Gastroesophageal sphincter (tissue), 3 donors: ENCODE data around the gene NFATC3.

ENCODE experiments used
- POLR2AphosphoS5 ChIP-seq: sonication (generic); formaldehyde crosslinking; IDR thresholded peaks from one replicate; pipeline ENCODE4 v1.6.1; 2017; ENCODE audit warnings: antibody characterized with exemption
- TF ChIP-seq, protein P1 (sequence below), 4 experiments: fragments of 200-600 bp in 2 of 4; fragments of 450-650 bp in 2 of 4; sonication (generic) in 1 of 4; IDR thresholded peaks; one replicate each; pipeline ENCODE4 v1.5.1; 2017 to 2019; ENCODE audit warnings: antibody characterized with exemption in 4 of 4, mild to moderate bottlenecking in 2 of 4, moderate library complexity in 2 of 4

- TF ChIP-seq, protein P1, sequence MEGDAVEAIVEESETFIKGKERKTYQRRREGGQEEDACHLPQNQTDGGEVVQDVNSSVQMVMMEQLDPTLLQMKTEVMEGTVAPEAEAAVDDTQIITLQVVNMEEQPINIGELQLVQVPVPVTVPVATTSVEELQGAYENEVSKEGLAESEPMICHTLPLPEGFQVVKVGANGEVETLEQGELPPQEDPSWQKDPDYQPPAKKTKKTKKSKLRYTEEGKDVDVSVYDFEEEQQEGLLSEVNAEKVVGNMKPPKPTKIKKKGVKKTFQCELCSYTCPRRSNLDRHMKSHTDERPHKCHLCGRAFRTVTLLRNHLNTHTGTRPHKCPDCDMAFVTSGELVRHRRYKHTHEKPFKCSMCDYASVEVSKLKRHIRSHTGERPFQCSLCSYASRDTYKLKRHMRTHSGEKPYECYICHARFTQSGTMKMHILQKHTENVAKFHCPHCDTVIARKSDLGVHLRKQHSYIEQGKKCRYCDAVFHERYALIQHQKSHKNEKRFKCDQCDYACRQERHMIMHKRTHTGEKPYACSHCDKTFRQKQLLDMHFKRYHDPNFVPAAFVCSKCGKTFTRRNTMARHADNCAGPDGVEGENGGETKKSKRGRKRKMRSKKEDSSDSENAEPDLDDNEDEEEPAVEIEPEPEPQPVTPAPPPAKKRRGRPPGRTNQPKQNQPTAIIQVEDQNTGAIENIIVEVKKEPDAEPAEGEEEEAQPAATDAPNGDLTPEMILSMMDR (IDR thresholded peaks at IDR 0.05), result no peak
- no peak for TF ChIP-seq POLR2AphosphoS5
Measured at GRCh38 chr16:68249371-68249770, 164.2 kb downstream of the NFATC3 start.
